K562 (cell line): ENCODE measurements around the gene GNAZ. TPM values are rescaled to one million over a fixed set of nuclear protein-coding genes. Genes with fewer than 3 reads are reported as not detected.

Experiments
- ATAC-seq: fragments of 200-7000 bp; cut with Tn5 transposase; 3 replicates; pipeline ENCODE4 v1.9.1; 2020; ENCODE audit warnings: moderate library complexity
- BruUV-seq: library from RNA; stranded (reverse); fragments of 400-500 nt; replicated peaks from 2 replicates; lab custom pipeline; 2021; lab: Mats Ljungman, UMichigan
- CTCF ChIA-PET: fragments of 300-600 bp; formaldehyde crosslinking; extraction: SDS; loops from one replicate; lab custom pipeline; 2021; ENCODE audit warnings: low intra/inter-chr PET ratio; lab: Yijun Ruan, JAX
- POLR2A ChIA-PET: fragments of 300-600, 350-650 bp; sonication (Branson Sonifier 250); formaldehyde crosslinking; extraction: SDS; loops from one replicate; lab custom pipeline; 2021; ENCODE audit warnings: antibody characterized with exemption, inconsistent platforms; lab: Yijun Ruan, JAX
- DNase-seq, 4 experiments: peaks; one replicate each; pipeline versions ENCODE4 v3.0.0 to v3.0.0-alpha.2; 2011 to 2018; ENCODE audit warnings: low spot score in 3 of 4, mixed read lengths in 3 of 4; ENCODE audit errors: extremely low read depth in 1 of 4
- FAIRE-seq: peaks from 2 replicates; lab custom pipeline; 2011; peaks lifted over from hg19 to GRCh38; lab: Jason Lieb, UNC
- H2AFZ ChIP-seq: 2 replicates; pipeline ENCODE4 v1.6.0; 2011; ENCODE audit warnings: low read depth, low read length, control low read depth, inconsistent platforms
- H3K27ac ChIP-seq: fragments of 200-600 bp; 3 replicates; pipeline ENCODE4 v1.8.0; 2011; ENCODE audit warnings: low read depth, mild to moderate bottlenecking, control low read depth, inconsistent platforms, low read length, moderate library complexity, mixed read lengths; ENCODE audit errors: extremely low read depth
- H3K27me3 ChIP-seq, 2 experiments: fragments of 300-600 bp in 1 of 2; 2 replicates in 1 of 2; 3 replicates in 1 of 2; pipeline versions ENCODE4 v1.6.0 to v1.8.0; 2011; ENCODE audit warnings: inconsistent platforms in 2 of 2, low read length in 2 of 2, mild to moderate bottlenecking in 1 of 2, mixed read lengths in 1 of 2, moderate library complexity in 1 of 2; ENCODE audit not compliant: control insufficient read depth in 2 of 2, insufficient read depth in 2 of 2
- H3K36me3 ChIP-seq: fragments of 300-600 bp; 3 replicates; pipeline ENCODE4 v1.8.0; 2011; ENCODE audit warnings: mild to moderate bottlenecking, low read length, inconsistent platforms; ENCODE audit not compliant: control insufficient read depth, insufficient read depth
- H3K4me1 ChIP-seq, 2 experiments: fragments of 200-600 bp in 1 of 2; replicated peaks in 1 of 2; 2 replicates in 1 of 2; 3 replicates in 1 of 2; pipeline versions ENCODE4 v1.5.1 to v1.8.0; 2011; ENCODE audit warnings: inconsistent platforms in 2 of 2, low read length in 2 of 2, mild to moderate bottlenecking in 1 of 2, mixed read lengths in 1 of 2, moderate library complexity in 1 of 2; ENCODE audit not compliant: control insufficient read depth in 2 of 2, insufficient read depth in 2 of 2
- H3K4me2 ChIP-seq: 2 replicates; pipeline ENCODE4 v1.6.1; 2011; ENCODE audit warnings: low read length, control low read depth, inconsistent platforms, mixed read lengths; ENCODE audit not compliant: insufficient read depth
- H3K4me3 ChIP-seq: fragments of 200-600 bp; sonication (generic), shearing (Covaris generic); 2 replicates; pipeline ENCODE4 v1.5.1; 2016; ENCODE audit warnings: control low read depth, inconsistent platforms
- H3K79me2 ChIP-seq: fragments of 200-600 bp; 3 replicates; pipeline ENCODE4 v1.8.0; 2011; ENCODE audit warnings: low read length, inconsistent platforms; ENCODE audit not compliant: control insufficient read depth, insufficient read depth
- H3K9ac ChIP-seq, 2 experiments: 2 replicates each; pipeline versions ENCODE4 v1.6.0 to v1.6.1; 2011; ENCODE audit warnings: low read depth in 2 of 2, low read length in 2 of 2, control low read depth in 1 of 2, inconsistent platforms in 1 of 2, mild to moderate bottlenecking in 1 of 2, mixed read lengths in 1 of 2; ENCODE audit not compliant: insufficient read depth in 1 of 2
- H3K9me1 ChIP-seq: one replicate; pipeline ENCODE4 v1.6.0; 2011; ENCODE audit warnings: inconsistent platforms, mild to moderate bottlenecking, low read length, moderate library complexity; ENCODE audit not compliant: control insufficient read depth, insufficient read depth
- H3K9me3 ChIP-seq: replicated peaks from 2 replicates; pipeline ENCODE4 v1.5.1; 2011; ENCODE audit warnings: low read depth, low read length, inconsistent platforms; ENCODE audit not compliant: control insufficient read depth, insufficient read depth
- H4K20me1 ChIP-seq: replicated peaks from 2 replicates; pipeline ENCODE4 v1.6.1; 2011; ENCODE audit warnings: low read length, inconsistent platforms, mixed read lengths; ENCODE audit not compliant: control insufficient read depth, insufficient read depth
- CBFA2T3 ChIP-seq: fragments of 450-650 bp; IDR thresholded peaks from 2 replicates; pipeline ENCODE4 v1.6.1; 2017
- CBX5 ChIP-seq: IDR thresholded peaks from 2 replicates; pipeline ENCODE4 v1.6.1; 2014; ENCODE audit warnings: low read depth, borderline replicate concordance
- E2F6 ChIP-seq, 2 experiments: IDR thresholded peaks; 2 replicates each; pipeline ENCODE4 v1.6.1; 2011; ENCODE audit warnings: borderline replicate concordance in 1 of 2, control low read depth in 1 of 2, low read depth in 1 of 2, low read length in 1 of 2, mild to moderate bottlenecking in 1 of 2, mixed read lengths in 1 of 2, moderate library complexity in 1 of 2; ENCODE audit not compliant: insufficient read depth in 1 of 2, insufficient read length in 1 of 2, poor library complexity in 1 of 2, severe bottlenecking in 1 of 2; ENCODE audit errors: extremely low read depth in 1 of 2
- EGR1 ChIP-seq: fragments of 450-650 bp; conservative IDR thresholded peaks from 2 replicates; pipeline ENCODE4 v1.6.1; 2017; ENCODE audit warnings: mild to moderate bottlenecking
- ETS1 ChIP-seq: conservative IDR thresholded peaks from 2 replicates; pipeline ENCODE4 v1.6.1; 2011; ENCODE audit warnings: low read depth, mild to moderate bottlenecking, low read length; ENCODE audit not compliant: control insufficient read depth
- HEY1 ChIP-seq: fragments of 250-450 bp; sonication (Bioruptor Pico); IDR thresholded peaks from 2 replicates; pipeline ENCODE4 v1.5.0; 2020; ENCODE audit warnings: mild to moderate bottlenecking, moderate library complexity, borderline replicate concordance
- NELFE ChIP-seq: IDR thresholded peaks from 2 replicates; pipeline ENCODE4 v1.6.1; 2011; ENCODE audit warnings: mild to moderate bottlenecking; ENCODE audit not compliant: insufficient read depth, insufficient read length
- POU5F1 ChIP-seq: fragments of 150-350 bp; IDR thresholded peaks from 2 replicates; pipeline ENCODE4 v1.6.1; 2014; ENCODE audit warnings: borderline replicate concordance, low read length, low read depth, mild to moderate bottlenecking; ENCODE audit not compliant: partially characterized antibody
- RBM14 ChIP-seq: fragments of 200-400 bp; formaldehyde crosslinking; IDR thresholded peaks from 2 replicates; pipeline ENCODE4 v1.6.1; 2018; ENCODE audit warnings: low read depth, mild to moderate bottlenecking, low read length, moderate library complexity, borderline replicate concordance; ENCODE audit not compliant: insufficient read depth
- SRSF7 ChIP-seq: fragments of 200-400 bp; formaldehyde crosslinking; optimal IDR thresholded peaks from 2 replicates; pipeline ENCODE3; 2017; ENCODE audit warnings: mild to moderate bottlenecking, low read depth, low read length
- TOE1 ChIP-seq, 2 experiments: fragments of 450-650 bp in 1 of 2; sonication (generic) in 1 of 2; formaldehyde crosslinking in 1 of 2; IDR thresholded peaks; 2 replicates each; pipeline versions ENCODE4 v1.7.1 to v1.8.0; 2016 to 2022; ENCODE audit warnings: borderline replicate concordance in 2 of 2, mild to moderate bottlenecking in 2 of 2, antibody characterized with exemption in 1 of 2, inconsistent platforms in 1 of 2, low read depth in 1 of 2, missing genetic modification reagents in 1 of 2, moderate library complexity in 1 of 2
- WGBS: fragments of 100-300 bp; shearing (Covaris generic); methylation state at CpG from one replicate; pipeline ENCODE4 v1.1.6; 2016; ENCODE audit warnings: low coverage, mixed read lengths; ENCODE audit not compliant: insufficient coverage; ENCODE audit errors: missing lambda C conversion rate; 5-methylcytosine and 5-hydroxymethylcytosine counted together
- in situ Hi-C: fragments of 300-500 bp; cut with MboI; formaldehyde crosslinking; loops from 4 replicates; pipeline ENCODE4 v1.15.0; 2018; ENCODE audit warnings: inconsistent platforms, mixed read lengths
- intact Hi-C: fragments of 100-400 bp; cut with micrococcal nuclease; formaldehyde crosslinking; loops from 2 replicates; pipeline ENCODE4 v1.14.2; 2022
- polyA plus RNA-seq, 8 experiments: library from polyadenylated mRNA; depleted of rRNA in 4 of 8; stranded (reverse) in 5 of 8; unstranded in 3 of 8; fragments of >200 nt; fragmentation: Nextera tagmentation in 2 of 8; fragmentation: Illumina TruSeq in 1 of 8; extraction: Ambion mirVana in 2 of 8; extraction: Trizol in 1 of 8; gene quantifications; 2 replicates each; pipeline versions ENCODE4 v1.2.1 to v1.2.3, GENCODE V29; 2011 to 2014; ENCODE audit warnings: inconsistent platforms in 1 of 8, missing spikeins in 1 of 8
- total RNA-seq, 7 experiments: library from RNA; depleted of rRNA in 6 of 7; stranded (reverse); fragments of >200 nt in 6 of 7; fragmentation: Illumina TruSeq in 2 of 7; extraction: Trizol in 2 of 7; gene quantifications; 2 replicates each; pipeline versions ENCODE4 v1.2.1 to v1.2.3, GENCODE V29; 2011 to 2021; ENCODE audit warnings: low replicate concordance in 1 of 7

The GNAZ gene
- total and polyA plus RNA-seq, 9 of the 15 experiments (the other 6 are each of a cell fraction or from before 2014, with no cell fraction given) = 0.04 to 0.22 (median 0.13) TPM; not detected in 3

GRCh38 chr22:23089633-23090456, 19.5 kb downstream of the GNAZ start:
- FAIRE-seq = no peak
- Histone ChIP-seq H3K4me1 (peaks cover 17 to 38% of the 10 kb centered on the region in 2 experiments; a peak in 4 of 5 replicates), H2AFZ (no peak overlapping the region), H3K79me2 (no peaks in the 10 kb centered on the region), H3K4me2 (no peak overlapping the region), H3K9me3 (no peaks in the 10 kb centered on the region; the same call in 1 of the 2 replicates), H3K27ac (no peak overlapping the region), H3K9ac (peak overlapping the region in 1 of 2 experiments; percentile 3; a peak in 1 of 4 replicates), H3K27me3 (peaks cover 62 to 93% of the 10 kb centered on the region in 2 experiments; a peak in 4 of 5 replicates), H3K4me3 (no peak overlapping the region), H3K9me1 (peaks cover 44% of the 10 kb centered on the region), H4K20me1 (peaks cover 91% of the 10 kb centered on the region), H3K36me3 (no peaks in the 10 kb centered on the region)
- no TSS peak for BruUV-seq
- intact Hi-C loops = no loop called here
- ChIA-PET CTCF (no interaction called here), POLR2A (interaction anchor here (0.6 to 9.9 kb wide), 10 partner anchors 9 to 168 kb away, joined by 3 to 178 read pairs (median 4); partner anchors contain the start of gene GNAZ)
- in situ Hi-C loops = no loop called here
- WGBS = 2% methylated on average over 14 of the region's 14 CpGs
- ATAC-seq = peak; percentile 3
- DNase-seq = peak in 2 of 4 experiments; percentile 56 to 62
- 0 out of 2 replicates have a peak, but pooled peaks have one; percentile 6 for TF ChIP-seq EGR1
- 0 out of 2 replicates have a peak, but pooled peaks have one; percentile 28 for TF ChIP-seq ETS1
- peak; percentile 23 for TF ChIP-seq POU5F1
- TF ChIP-seq HEY1 (CRISPR knock-in tag) = no peak
- no peak for TF ChIP-seq TOE1 (IDR thresholded peaks at IDR 0.05; ENCODE audit: borderline replicate concordance)
- TF ChIP-seq TOE1 (CRISPR knock-in tag; IDR thresholded peaks at IDR 0.05; ENCODE audit: borderline replicate concordance, low read depth) = no peak
- TF ChIP-seq NELFE = no peak
- no peak for TF ChIP-seq E2F6 (IDR thresholded peaks at IDR 0.05; ENCODE audit: borderline replicate concordance in 1 of 2, extremely low read depth in 1 of 2, insufficient read depth in 1 of 2, insufficient read length in 1 of 2, low read depth in 1 of 2, low read length in 1 of 2, poor library complexity in 1 of 2, severe bottlenecking in 1 of 2)
- TF ChIP-seq RBM14 = no peak
- no peak for TF ChIP-seq CBX5
- TF ChIP-seq SRSF7 = no peak
- TF ChIP-seq CBFA2T3 = no peak
